GM12878 (cell line): ENCODE data around the gene ISL1.

Source experiments
- ASH2L ChIP-seq: fragments of 300-600, 200-600 bp; sonication (generic); IDR thresholded peaks from 2 replicates; pipeline ENCODE4 v1.6.1; 2017; ENCODE audit warnings: low read depth, mild to moderate bottlenecking, borderline replicate concordance
- HDAC2 ChIP-seq: fragments of 200-600 bp; sonication (generic); IDR thresholded peaks from 2 replicates; pipeline ENCODE4 v1.6.1; 2017
- NFXL1 ChIP-seq: fragments of 450-650 bp; IDR thresholded peaks from 2 replicates; pipeline ENCODE4 v1.6.1; 2017; ENCODE audit warnings: antibody characterized with exemption, mild to moderate bottlenecking, borderline replicate concordance
- POLR2AphosphoS5 ChIP-seq: IDR thresholded peaks from 2 replicates; pipeline ENCODE4 v1.6.1; 2011; ENCODE audit warnings: mild to moderate bottlenecking, low read length, inconsistent platforms
- RAD51 ChIP-seq: fragments of 450-650 bp; IDR thresholded peaks from 2 replicates; pipeline ENCODE4 v1.6.1; 2016; ENCODE audit warnings: moderate library complexity, mild to moderate bottlenecking, inconsistent platforms
- SPI1 ChIP-seq: IDR thresholded peaks from 2 replicates; pipeline ENCODE4 v1.6.1; 2011; ENCODE audit warnings: low read depth, mild to moderate bottlenecking, low read length, moderate library complexity, borderline replicate concordance; ENCODE audit not compliant: insufficient read depth
- ZNF274 ChIP-seq: IDR thresholded peaks from one replicate; pipeline ENCODE4 v1.8.0; 2011; ENCODE audit not compliant: insufficient read length, insufficient read depth
- TF ChIP-seq, protein P1 (sequence below): IDR thresholded peaks from 2 replicates; pipeline ENCODE4 v1.6.1; 2012; ENCODE audit warnings: mild to moderate bottlenecking, low read depth, low read length
- TF ChIP-seq, protein P2 (sequence below), 3 experiments: IDR thresholded peaks in 2 of 3; conservative IDR thresholded peaks in 1 of 3; 2 replicates each; pipeline ENCODE4 v1.5.1; 2011; ENCODE audit warnings: low read depth in 3 of 3, low read length in 3 of 3, mild to moderate bottlenecking in 3 of 3, control low read depth in 2 of 3, moderate library complexity in 2 of 3, inconsistent platforms in 1 of 3, mixed read lengths in 1 of 3; ENCODE audit not compliant: control insufficient read depth in 2 of 3, insufficient read depth in 1 of 3; ENCODE audit errors: extremely low read depth in 1 of 3
- TF ChIP-seq, protein P3 (sequence below): fragments of 450-650 bp; IDR thresholded peaks from 2 replicates; pipeline ENCODE4 v1.6.1; 2018; ENCODE audit warnings: mild to moderate bottlenecking, low read depth, moderate library complexity; ENCODE audit not compliant: partially characterized antibody
- TF ChIP-seq, protein P4 (sequence below): fragments of 450-650 bp; formaldehyde crosslinking; IDR thresholded peaks from 2 replicates; pipeline ENCODE4 v1.4.0; 2020; ENCODE audit warnings: mild to moderate bottlenecking, moderate library complexity
- TF ChIP-seq, protein P5 (sequence below): fragments of 450-650 bp; IDR thresholded peaks from 2 replicates; pipeline ENCODE4 v1.6.1; 2016; ENCODE audit warnings: mild to moderate bottlenecking

DNA sequence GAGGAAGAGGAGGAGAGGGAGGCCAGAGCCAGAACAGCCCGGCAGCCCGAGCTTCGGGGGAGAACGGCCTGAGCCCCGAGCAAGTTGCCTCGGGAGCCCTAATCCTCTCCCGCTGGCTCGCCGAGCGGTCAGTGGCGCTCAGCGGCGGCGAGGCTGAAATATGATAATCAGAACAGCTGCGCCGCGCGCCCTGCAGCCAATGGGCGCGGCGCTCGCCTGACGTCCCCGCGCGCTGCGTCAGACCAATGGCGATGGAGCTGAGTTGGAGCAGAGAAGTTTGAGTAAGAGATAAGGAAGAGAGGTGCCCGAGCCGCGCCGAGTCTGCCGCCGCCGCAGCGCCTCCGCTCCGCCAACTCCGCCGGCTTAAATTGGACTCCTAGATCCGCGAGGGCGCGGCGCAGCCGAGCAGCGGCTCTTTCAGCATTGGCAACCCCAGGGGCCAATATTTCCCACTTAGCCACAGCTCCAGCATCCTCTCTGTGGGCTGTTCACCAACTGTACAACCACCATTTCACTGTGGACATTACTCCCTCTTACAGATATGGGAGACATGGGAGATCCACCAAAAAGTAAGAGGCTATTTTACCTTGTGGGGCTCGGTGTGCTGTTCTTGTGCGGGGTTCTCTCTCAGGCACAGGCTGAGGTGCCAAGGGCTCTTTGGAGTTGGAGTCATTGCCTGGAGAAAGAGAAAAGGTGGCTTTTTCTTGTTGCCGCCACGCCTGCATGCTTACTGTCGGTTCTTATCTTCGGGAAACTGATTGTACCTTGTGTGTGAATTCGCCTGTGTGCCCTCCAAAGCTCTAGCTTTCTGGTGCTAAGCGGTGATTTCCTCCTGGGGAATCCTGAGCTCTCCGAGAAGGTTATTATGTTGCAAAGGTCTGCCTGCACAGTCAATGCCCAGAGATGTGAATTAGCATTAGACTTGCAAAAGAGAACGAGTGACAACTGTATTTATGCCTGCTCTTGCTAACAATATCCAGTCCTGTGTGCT lies at the start of gene ISL1:
- TF ChIP-seq, protein P1, sequence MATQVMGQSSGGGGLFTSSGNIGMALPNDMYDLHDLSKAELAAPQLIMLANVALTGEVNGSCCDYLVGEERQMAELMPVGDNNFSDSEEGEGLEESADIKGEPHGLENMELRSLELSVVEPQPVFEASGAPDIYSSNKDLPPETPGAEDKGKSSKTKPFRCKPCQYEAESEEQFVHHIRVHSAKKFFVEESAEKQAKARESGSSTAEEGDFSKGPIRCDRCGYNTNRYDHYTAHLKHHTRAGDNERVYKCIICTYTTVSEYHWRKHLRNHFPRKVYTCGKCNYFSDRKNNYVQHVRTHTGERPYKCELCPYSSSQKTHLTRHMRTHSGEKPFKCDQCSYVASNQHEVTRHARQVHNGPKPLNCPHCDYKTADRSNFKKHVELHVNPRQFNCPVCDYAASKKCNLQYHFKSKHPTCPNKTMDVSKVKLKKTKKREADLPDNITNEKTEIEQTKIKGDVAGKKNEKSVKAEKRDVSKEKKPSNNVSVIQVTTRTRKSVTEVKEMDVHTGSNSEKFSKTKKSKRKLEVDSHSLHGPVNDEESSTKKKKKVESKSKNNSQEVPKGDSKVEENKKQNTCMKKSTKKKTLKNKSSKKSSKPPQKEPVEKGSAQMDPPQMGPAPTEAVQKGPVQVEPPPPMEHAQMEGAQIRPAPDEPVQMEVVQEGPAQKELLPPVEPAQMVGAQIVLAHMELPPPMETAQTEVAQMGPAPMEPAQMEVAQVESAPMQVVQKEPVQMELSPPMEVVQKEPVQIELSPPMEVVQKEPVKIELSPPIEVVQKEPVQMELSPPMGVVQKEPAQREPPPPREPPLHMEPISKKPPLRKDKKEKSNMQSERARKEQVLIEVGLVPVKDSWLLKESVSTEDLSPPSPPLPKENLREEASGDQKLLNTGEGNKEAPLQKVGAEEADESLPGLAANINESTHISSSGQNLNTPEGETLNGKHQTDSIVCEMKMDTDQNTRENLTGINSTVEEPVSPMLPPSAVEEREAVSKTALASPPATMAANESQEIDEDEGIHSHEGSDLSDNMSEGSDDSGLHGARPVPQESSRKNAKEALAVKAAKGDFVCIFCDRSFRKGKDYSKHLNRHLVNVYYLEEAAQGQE = no peak
- TF ChIP-seq, protein P2, sequence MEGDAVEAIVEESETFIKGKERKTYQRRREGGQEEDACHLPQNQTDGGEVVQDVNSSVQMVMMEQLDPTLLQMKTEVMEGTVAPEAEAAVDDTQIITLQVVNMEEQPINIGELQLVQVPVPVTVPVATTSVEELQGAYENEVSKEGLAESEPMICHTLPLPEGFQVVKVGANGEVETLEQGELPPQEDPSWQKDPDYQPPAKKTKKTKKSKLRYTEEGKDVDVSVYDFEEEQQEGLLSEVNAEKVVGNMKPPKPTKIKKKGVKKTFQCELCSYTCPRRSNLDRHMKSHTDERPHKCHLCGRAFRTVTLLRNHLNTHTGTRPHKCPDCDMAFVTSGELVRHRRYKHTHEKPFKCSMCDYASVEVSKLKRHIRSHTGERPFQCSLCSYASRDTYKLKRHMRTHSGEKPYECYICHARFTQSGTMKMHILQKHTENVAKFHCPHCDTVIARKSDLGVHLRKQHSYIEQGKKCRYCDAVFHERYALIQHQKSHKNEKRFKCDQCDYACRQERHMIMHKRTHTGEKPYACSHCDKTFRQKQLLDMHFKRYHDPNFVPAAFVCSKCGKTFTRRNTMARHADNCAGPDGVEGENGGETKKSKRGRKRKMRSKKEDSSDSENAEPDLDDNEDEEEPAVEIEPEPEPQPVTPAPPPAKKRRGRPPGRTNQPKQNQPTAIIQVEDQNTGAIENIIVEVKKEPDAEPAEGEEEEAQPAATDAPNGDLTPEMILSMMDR (IDR thresholded peaks at IDR 0.05 in 2 of 3, conservative IDR thresholded peaks at IDR 0.05 in 1 of 3; ENCODE audit: control insufficient read depth in 2 of 3, extremely low read depth in 1 of 3, insufficient read depth in 1 of 3, low read depth in 3 of 3, low read length in 3 of 3) = no peak
- no peak for TF ChIP-seq RAD51
- TF ChIP-seq ZNF274 = no peak
- TF ChIP-seq, protein P3, sequence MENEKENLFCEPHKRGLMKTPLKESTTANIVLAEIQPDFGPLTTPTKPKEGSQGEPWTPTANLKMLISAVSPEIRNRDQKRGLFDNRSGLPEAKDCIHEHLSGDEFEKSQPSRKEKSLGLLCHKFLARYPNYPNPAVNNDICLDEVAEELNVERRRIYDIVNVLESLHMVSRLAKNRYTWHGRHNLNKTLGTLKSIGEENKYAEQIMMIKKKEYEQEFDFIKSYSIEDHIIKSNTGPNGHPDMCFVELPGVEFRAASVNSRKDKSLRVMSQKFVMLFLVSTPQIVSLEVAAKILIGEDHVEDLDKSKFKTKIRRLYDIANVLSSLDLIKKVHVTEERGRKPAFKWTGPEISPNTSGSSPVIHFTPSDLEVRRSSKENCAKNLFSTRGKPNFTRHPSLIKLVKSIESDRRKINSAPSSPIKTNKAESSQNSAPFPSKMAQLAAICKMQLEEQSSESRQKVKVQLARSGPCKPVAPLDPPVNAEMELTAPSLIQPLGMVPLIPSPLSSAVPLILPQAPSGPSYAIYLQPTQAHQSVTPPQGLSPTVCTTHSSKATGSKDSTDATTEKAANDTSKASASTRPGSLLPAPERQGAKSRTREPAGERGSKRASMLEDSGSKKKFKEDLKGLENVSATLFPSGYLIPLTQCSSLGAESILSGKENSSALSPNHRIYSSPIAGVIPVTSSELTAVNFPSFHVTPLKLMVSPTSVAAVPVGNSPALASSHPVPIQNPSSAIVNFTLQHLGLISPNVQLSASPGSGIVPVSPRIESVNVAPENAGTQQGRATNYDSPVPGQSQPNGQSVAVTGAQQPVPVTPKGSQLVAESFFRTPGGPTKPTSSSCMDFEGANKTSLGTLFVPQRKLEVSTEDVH = no peak
- TF ChIP-seq HDAC2 = no peak
- TF ChIP-seq POLR2AphosphoS5 = no peak
- TF ChIP-seq, protein P4, sequence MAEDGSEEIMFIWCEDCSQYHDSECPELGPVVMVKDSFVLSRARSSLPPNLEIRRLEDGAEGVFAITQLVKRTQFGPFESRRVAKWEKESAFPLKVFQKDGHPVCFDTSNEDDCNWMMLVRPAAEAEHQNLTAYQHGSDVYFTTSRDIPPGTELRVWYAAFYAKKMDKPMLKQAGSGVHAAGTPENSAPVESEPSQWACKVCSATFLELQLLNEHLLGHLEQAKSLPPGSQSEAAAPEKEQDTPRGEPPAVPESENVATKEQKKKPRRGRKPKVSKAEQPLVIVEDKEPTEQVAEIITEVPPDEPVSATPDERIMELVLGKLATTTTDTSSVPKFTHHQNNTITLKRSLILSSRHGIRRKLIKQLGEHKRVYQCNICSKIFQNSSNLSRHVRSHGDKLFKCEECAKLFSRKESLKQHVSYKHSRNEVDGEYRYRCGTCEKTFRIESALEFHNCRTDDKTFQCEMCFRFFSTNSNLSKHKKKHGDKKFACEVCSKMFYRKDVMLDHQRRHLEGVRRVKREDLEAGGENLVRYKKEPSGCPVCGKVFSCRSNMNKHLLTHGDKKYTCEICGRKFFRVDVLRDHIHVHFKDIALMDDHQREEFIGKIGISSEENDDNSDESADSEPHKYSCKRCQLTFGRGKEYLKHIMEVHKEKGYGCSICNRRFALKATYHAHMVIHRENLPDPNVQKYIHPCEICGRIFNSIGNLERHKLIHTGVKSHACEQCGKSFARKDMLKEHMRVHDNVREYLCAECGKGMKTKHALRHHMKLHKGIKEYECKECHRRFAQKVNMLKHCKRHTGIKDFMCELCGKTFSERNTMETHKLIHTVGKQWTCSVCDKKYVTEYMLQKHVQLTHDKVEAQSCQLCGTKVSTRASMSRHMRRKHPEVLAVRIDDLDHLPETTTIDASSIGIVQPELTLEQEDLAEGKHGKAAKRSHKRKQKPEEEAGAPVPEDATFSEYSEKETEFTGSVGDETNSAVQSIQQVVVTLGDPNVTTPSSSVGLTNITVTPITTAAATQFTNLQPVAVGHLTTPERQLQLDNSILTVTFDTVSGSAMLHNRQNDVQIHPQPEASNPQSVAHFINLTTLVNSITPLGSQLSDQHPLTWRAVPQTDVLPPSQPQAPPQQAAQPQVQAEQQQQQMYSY (CRISPR knock-in tag) = no peak
- TF ChIP-seq SPI1 = no peak
- TF ChIP-seq, protein P5, sequence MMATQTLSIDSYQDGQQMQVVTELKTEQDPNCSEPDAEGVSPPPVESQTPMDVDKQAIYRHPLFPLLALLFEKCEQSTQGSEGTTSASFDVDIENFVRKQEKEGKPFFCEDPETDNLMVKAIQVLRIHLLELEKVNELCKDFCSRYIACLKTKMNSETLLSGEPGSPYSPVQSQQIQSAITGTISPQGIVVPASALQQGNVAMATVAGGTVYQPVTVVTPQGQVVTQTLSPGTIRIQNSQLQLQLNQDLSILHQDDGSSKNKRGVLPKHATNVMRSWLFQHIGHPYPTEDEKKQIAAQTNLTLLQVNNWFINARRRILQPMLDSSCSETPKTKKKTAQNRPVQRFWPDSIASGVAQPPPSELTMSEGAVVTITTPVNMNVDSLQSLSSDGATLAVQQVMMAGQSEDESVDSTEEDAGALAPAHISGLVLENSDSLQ = no peak
- no peak for TF ChIP-seq ASH2L
- TF ChIP-seq NFXL1 = no peak
